Measurements from ENCODE around the gene GAS7.

DNA sequence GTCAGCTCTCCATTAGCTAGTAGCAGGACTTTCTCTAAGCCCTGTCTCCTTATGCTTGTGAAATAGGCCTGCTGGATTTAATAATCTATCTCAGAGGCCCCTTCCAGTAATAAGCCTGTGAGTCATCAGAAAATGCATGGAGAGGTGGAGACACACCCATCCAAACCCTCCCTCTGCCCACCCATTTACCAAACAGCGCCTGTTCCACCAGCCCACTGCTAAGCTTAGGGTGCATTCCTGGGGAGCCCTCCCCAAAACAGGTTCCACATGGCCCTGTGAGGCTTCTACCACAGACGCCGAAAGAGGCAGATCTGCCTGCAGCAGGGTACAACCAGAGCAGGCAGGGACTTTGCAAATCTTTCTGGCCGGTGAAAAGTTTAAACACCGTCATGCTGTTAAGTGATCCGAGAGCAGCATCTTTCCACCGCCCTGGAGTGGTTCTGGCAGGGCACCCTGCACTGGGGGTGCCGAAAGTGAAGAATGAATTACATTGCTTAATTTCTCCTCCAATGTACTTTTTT is 99.3 kb downstream of the GAS7 start:
- TF ChIP-seq, protein P1, sequence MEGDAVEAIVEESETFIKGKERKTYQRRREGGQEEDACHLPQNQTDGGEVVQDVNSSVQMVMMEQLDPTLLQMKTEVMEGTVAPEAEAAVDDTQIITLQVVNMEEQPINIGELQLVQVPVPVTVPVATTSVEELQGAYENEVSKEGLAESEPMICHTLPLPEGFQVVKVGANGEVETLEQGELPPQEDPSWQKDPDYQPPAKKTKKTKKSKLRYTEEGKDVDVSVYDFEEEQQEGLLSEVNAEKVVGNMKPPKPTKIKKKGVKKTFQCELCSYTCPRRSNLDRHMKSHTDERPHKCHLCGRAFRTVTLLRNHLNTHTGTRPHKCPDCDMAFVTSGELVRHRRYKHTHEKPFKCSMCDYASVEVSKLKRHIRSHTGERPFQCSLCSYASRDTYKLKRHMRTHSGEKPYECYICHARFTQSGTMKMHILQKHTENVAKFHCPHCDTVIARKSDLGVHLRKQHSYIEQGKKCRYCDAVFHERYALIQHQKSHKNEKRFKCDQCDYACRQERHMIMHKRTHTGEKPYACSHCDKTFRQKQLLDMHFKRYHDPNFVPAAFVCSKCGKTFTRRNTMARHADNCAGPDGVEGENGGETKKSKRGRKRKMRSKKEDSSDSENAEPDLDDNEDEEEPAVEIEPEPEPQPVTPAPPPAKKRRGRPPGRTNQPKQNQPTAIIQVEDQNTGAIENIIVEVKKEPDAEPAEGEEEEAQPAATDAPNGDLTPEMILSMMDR (conservative IDR thresholded peaks at IDR 0.05 in 1 of 2, IDR thresholded peaks at IDR 0.05 in 1 of 2; ENCODE audit: extremely low read depth in 1 of 2, insufficient read depth in 1 of 2, low read depth in 1 of 2, low read length in 2 of 2), result no peak
- TF ChIP-seq EZH2 (IDR thresholded peaks at IDR 0.05; ENCODE audit: borderline replicate concordance, low read length), result no peak
